Right lung (tissue), 5 donors: ENCODE results near the gene PCDHGA9. TPM values are rescaled to one million over a fixed set of nuclear protein-coding genes. Genes with fewer than 3 reads are reported as not detected.

ENCODE experiments used
- DNase-seq, 2 donors: peaks; one replicate each; pipeline ENCODE4 v3.0.0-alpha.2; 2013
- polyA plus RNA-seq, 5 donors: library from polyadenylated mRNA; unstranded; fragments of 120-200 nt; gene quantifications; one replicate each; pipeline versions ENCODE4 v1.2.1 to v1.2.3, GENCODE V29; 2013; ENCODE audit warnings: inconsistent platforms in 1 of 5, low replicate concordance in 1 of 5; ENCODE audit not compliant: insufficient read length in 5 of 5, insufficient read depth in 1 of 5

The PCDHGA9 gene
- polyA plus RNA-seq, 5 donors, result 4.4 to 8.3 (median 5.7) TPM

DNA sequence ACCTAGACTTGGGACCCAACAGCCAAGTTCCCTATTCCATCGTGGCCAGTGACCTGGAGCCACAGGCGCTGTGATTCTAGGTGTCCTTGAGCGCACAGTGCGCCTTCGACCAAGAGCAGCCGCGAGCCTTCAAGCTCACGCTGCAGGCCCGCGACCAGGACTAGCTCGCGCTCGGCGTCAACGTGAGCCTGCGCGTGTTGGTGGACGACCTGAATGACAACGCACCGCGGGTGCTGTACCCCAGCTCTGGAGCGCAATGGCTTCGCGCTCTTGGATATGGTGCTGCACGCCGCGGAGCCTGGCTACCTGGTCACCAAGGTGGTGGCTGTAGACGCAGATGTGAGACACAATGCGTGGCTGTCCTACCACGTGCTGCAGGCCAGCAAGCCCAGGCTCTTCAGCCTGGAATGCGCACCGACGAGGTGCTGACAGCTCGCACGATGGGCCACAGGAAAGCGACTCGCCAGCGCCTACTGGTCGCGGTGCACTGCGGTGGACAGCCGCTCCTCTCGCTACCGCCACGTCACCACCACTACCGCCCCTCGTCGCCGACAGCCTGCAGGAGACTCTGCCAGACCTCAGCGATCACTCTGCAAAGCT is 39.1 kb downstream of the PCDHGA9 start:
- no peak for DNase-seq

Other genes with a start within 250 kb of the PCDHGA9 start
- gene PCDHB7, start 230.1 kb upstream of the PCDHGA9 start, polyA plus RNA-seq, result 1 to 10 TPM; 3.9 to 6.0 (median 4.7) TPM
- gene PCDHB8, start 225.0 kb upstream of the PCDHGA9 start, polyA plus RNA-seq, result 1 to 10 TPM; 1.1 to 2.5 (median 2.2) TPM
- 1 to 10 TPM; 4.7 to 6.6 (median 4.9) TPM for gene PCDHB16, start 220.4 kb upstream of the PCDHGA9 start, polyA plus RNA-seq
- 1 to 10 TPM; 3.1 to 5.6 (median 4.0) TPM for gene PCDHB9, start 215.6 kb upstream of the PCDHGA9 start, polyA plus RNA-seq
- 1 to 10 TPM; 5.0 to 7.5 (median 6.9) TPM for gene PCDHB10, start 210.4 kb upstream of the PCDHGA9 start, polyA plus RNA-seq
- 1 to 10 TPM; 1.7 to 4.5 (median 3.3) TPM for gene PCDHB11, start 203.2 kb upstream of the PCDHGA9 start, polyA plus RNA-seq
- 1 to 10 TPM; 4.3 to 6.6 (median 5.4) TPM for gene PCDHB12, start 194.1 kb upstream of the PCDHGA9 start, polyA plus RNA-seq
- gene PCDHB13, start 188.9 kb upstream of the PCDHGA9 start, polyA plus RNA-seq, result 1 to 10 TPM; 3.9 to 6.0 (median 5.0) TPM
- 10 to 100 TPM in 1 of 5 donors, 1 to 10 TPM in 4; 9.1 to 10.3 (median 9.3) TPM for gene PCDHB14, start 179.4 kb upstream of the PCDHGA9 start, polyA plus RNA-seq
- 10 to 100 TPM in 3 of 5 donors, 1 to 10 TPM in 2; 9.4 to 13.2 (median 10.2) TPM for gene PCDHB15, start 157.4 kb upstream of the PCDHGA9 start, polyA plus RNA-seq
- under 1 TPM; 0.08 to 0.26 (median 0.17) TPM for gene SLC25A2, start 98.7 kb upstream of the PCDHGA9 start, polyA plus RNA-seq
- 100 to 1,000 TPM; 124 to 151 (median 140) TPM for gene TAF7, start 82.0 kb upstream of the PCDHGA9 start, polyA plus RNA-seq
- 1 to 10 TPM in 1 of 5 donors, under 1 TPM in 4; 0.50 to 1.0 (median 0.72) TPM for gene PCDHGA1, start 72.3 kb upstream of the PCDHGA9 start, polyA plus RNA-seq
- gene PCDHGA2, start 64.0 kb upstream of the PCDHGA9 start, polyA plus RNA-seq, result 1 to 10 TPM; 3.0 to 7.3 (median 4.2) TPM
- gene PCDHGA3, start 58.9 kb upstream of the PCDHGA9 start, polyA plus RNA-seq, result 1 to 10 TPM; 2.0 to 3.9 (median 2.8) TPM
- 1 to 10 TPM; 1.2 to 1.7 (median 1.7) TPM for gene PCDHGB1, start 52.7 kb upstream of the PCDHGA9 start, polyA plus RNA-seq
- gene PCDHGA4, start 47.8 kb upstream of the PCDHGA9 start, polyA plus RNA-seq, result 1 to 10 TPM; 1.9 to 3.3 (median 2.4) TPM
- 1 to 10 TPM; 4.0 to 6.0 (median 4.3) TPM for gene PCDHGB2, start 42.8 kb upstream of the PCDHGA9 start, polyA plus RNA-seq
- gene PCDHGA5, start 38.6 kb upstream of the PCDHGA9 start, polyA plus RNA-seq, result 1 to 10 TPM; 2.7 to 4.5 (median 3.7) TPM
- gene PCDHGB3, start 32.5 kb upstream of the PCDHGA9 start, polyA plus RNA-seq, result 1 to 10 TPM; 2.0 to 3.0 (median 2.5) TPM
- 1 to 10 TPM; 4.2 to 6.1 (median 4.6) TPM for gene PCDHGA6, start 28.9 kb upstream of the PCDHGA9 start, polyA plus RNA-seq
- 1 to 10 TPM; 1.7 to 2.1 (median 1.9) TPM for gene PCDHGA7, start 20.0 kb upstream of the PCDHGA9 start, polyA plus RNA-seq
- gene PCDHGB4, start 15.1 kb upstream of the PCDHGA9 start, polyA plus RNA-seq, result 1 to 10 TPM; 3.1 to 5.0 (median 4.2) TPM
- gene PCDHGA8, start 10.1 kb upstream of the PCDHGA9 start, polyA plus RNA-seq, result 1 to 10 TPM in 1 of 5 donors, under 1 TPM in 4; 0.50 to 1.1 (median 0.74) TPM
- gene PCDHGB5, start 4.8 kb upstream of the PCDHGA9 start, polyA plus RNA-seq, result 1 to 10 TPM; 6.8 to 8.5 (median 7.7) TPM
- 1 to 10 TPM; 6.4 to 9.3 (median 7.8) TPM for gene PCDHGB6, start 5.2 kb downstream of the PCDHGA9 start, polyA plus RNA-seq
- gene PCDHGA10, start 10.2 kb downstream of the PCDHGA9 start, polyA plus RNA-seq, result 1 to 10 TPM; 4.2 to 5.4 (median 4.5) TPM
- gene PCDHGB7, start 14.9 kb downstream of the PCDHGA9 start, polyA plus RNA-seq, result 10 to 100 TPM; 13.1 to 15.2 (median 13.9) TPM
- 1 to 10 TPM; 2.7 to 4.4 (median 3.2) TPM for gene PCDHGA11, start 18.3 kb downstream of the PCDHGA9 start, polyA plus RNA-seq
- gene PCDHGA12, start 27.7 kb downstream of the PCDHGA9 start, polyA plus RNA-seq, result 1 to 10 TPM; 2.3 to 4.3 (median 3.4) TPM
- 100 to 1,000 TPM; 102 to 151 (median 113) TPM for gene PCDHGC3, start 73.2 kb downstream of the PCDHGA9 start, polyA plus RNA-seq
- gene PCDHGC4, start 82.3 kb downstream of the PCDHGA9 start, polyA plus RNA-seq, result 1 to 10 TPM; 1.5 to 2.7 (median 1.7) TPM
- 1 to 10 TPM in 2 of 5 donors, under 1 TPM in 3; 0.76 to 1.2 (median 0.85) TPM for gene PCDHGC5, start 86.3 kb downstream of the PCDHGA9 start, polyA plus RNA-seq
- 10 to 100 TPM; 43.3 to 54.3 (median 47.7) TPM for gene DIAPH1, start 216.2 kb downstream of the PCDHGA9 start, polyA plus RNA-seq
- 100 to 1,000 TPM in 4 of 5 donors, 10 to 100 TPM in 1; 95.5 to 120 (median 106) TPM for gene HDAC3, start 234.1 kb downstream of the PCDHGA9 start, polyA plus RNA-seq
- gene RELL2, start 234.2 kb downstream of the PCDHGA9 start, polyA plus RNA-seq, result under 1 TPM; 0.16 to 0.58 (median 0.37) TPM
- 10 to 100 TPM; 18.7 to 26.5 (median 19.1) TPM for gene FCHSD1, start 248.6 kb downstream of the PCDHGA9 start, polyA plus RNA-seq